HG02884 (cell line): ENCODE measurements around the gene STRIP2.
"Not testable (repeated sequence)": the region's sequence is repeated elsewhere in the genome, so short reads cannot be mapped to it uniquely, and the experiment has no call there.

Experiments used
- ATAC-seq: cut with Tn5 transposase; IDR thresholded peaks from one replicate; pipeline ENCODE4 v1.9.1; 2021; ENCODE audit warnings: mild to moderate bottlenecking, moderate library complexity; ENCODE audit not compliant: unreplicated experiment

Gene STRIP2

GRCh38 chr7:129493555-129493954 lies 59.3 kb downstream of the STRIP2 start:
- no peak for ATAC-seq

- peak; percentile 87 for ATAC-seq
Measured at GRCh38 chr7:129494041-129494440, 59.8 kb downstream of the STRIP2 start.

GRCh38 chr7:129495987-129496386 lies 61.8 kb downstream of the STRIP2 start:
- no peak for ATAC-seq

- no peak for ATAC-seq
Measured at GRCh38 chr7:129496653-129497052, 62.4 kb downstream of the STRIP2 start.

GRCh38 chr7:129497156-129497555 lies 62.9 kb downstream of the STRIP2 start:
- no peak for ATAC-seq

GRCh38 chr7:129498021-129498420 lies 63.8 kb downstream of the STRIP2 start:
- ATAC-seq, result no peak

- ATAC-seq, result no peak
Measured at GRCh38 chr7:129499999-129500398, 65.8 kb downstream of the STRIP2 start.

- peak; percentile 80 for ATAC-seq
Measured at GRCh38 chr7:129501760-129502707, 67.8 kb downstream of the STRIP2 start, which contains the start of gene SMKR1. SMKR1 (plus strand) TSS chr7:129502531; CDS start chr7:129502825, 294 bp downstream.

GRCh38 chr7:129502708-129503685 lies 68.8 kb downstream of the STRIP2 start:
- no peak for ATAC-seq

GRCh38 chr7:129503725-129504124 lies 69.5 kb downstream of the STRIP2 start:
- ATAC-seq, result no peak

GRCh38 chr7:129512192-129512591 lies 78.0 kb downstream of the STRIP2 start:
- ATAC-seq, result no peak

GRCh38 chr7:129513546-129513945 lies 79.3 kb downstream of the STRIP2 start:
- no peak for ATAC-seq

- ATAC-seq, result no peak
Measured at GRCh38 chr7:129514683-129515082, 80.5 kb downstream of the STRIP2 start.

GRCh38 chr7:129515381-129515780 lies 81.1 kb downstream of the STRIP2 start:
- no peak for ATAC-seq

GRCh38 chr7:129517931-129518330 lies 83.7 kb downstream of the STRIP2 start:
- ATAC-seq, result no peak

GRCh38 chr7:129519464-129519863 lies 85.2 kb downstream of the STRIP2 start:
- no peak for ATAC-seq

GRCh38 chr7:129522088-129522970 lies 88.1 kb downstream of the STRIP2 start:
- no peak for ATAC-seq

GRCh38 chr7:129522971-129523340 lies 88.7 kb downstream of the STRIP2 start:
- ATAC-seq, result no peak

- ATAC-seq, result no peak
Measured at GRCh38 chr7:129523924-129524323, 89.7 kb downstream of the STRIP2 start.

- not testable (repeated sequence) for ATAC-seq
Measured at GRCh38 chr7:129524405-129524804, 90.2 kb downstream of the STRIP2 start.
